Neural cell (in vitro differentiated cells): ENCODE measurements around the gene CCDC88C. TPM values are rescaled to one million over a fixed set of nuclear protein-coding genes. Genes with fewer than 3 reads are reported as not detected.

Experiments used
- H2AFZ ChIP-seq: fragments of 200-600, 300-800 bp; sonication (generic), shearing (Covaris generic); 2 replicates; pipeline ENCODE4 v1.6.0; 2014; ENCODE audit warnings: low read depth, mild to moderate bottlenecking, antibody characterized with exemption, low read length, moderate library complexity
- H3F3A ChIP-seq: fragments of 200-600 bp; shearing (Covaris generic); 2 replicates; pipeline ENCODE4 v1.6.1; 2016; ENCODE audit warnings: mild to moderate bottlenecking, moderate library complexity, mixed read lengths, antibody characterized with exemption, low read length; ENCODE audit not compliant: insufficient read depth, poor library complexity, severe bottlenecking
- H3K27ac ChIP-seq: fragments of 200-600, 300-800 bp; sonication (generic), shearing (Covaris generic); 2 replicates; pipeline ENCODE4 v1.5.1; 2014; ENCODE audit warnings: mild to moderate bottlenecking, low read length, moderate library complexity
- H3K27me3 ChIP-seq: fragments of 300-800, 200-600 bp; sonication (generic), shearing (Covaris generic); 2 replicates; pipeline ENCODE4 v1.6.0; 2014; ENCODE audit warnings: mild to moderate bottlenecking, low read depth, low read length, moderate library complexity; ENCODE audit not compliant: insufficient read depth
- H3K36me3 ChIP-seq: fragments of 300-800, 200-600 bp; sonication (generic), shearing (Covaris generic); 2 replicates; pipeline ENCODE4 v1.5.1; 2014; ENCODE audit warnings: mild to moderate bottlenecking, antibody characterized with exemption, low read length, moderate library complexity; ENCODE audit not compliant: insufficient read depth
- H3K4me2 ChIP-seq: fragments of 300-800, 200-600 bp; sonication (generic), shearing (Covaris generic); 2 replicates; pipeline ENCODE4 v1.6.0; 2014; ENCODE audit warnings: mild to moderate bottlenecking, low read length
- H3K4me3 ChIP-seq: fragments of 300-800, 200-600 bp; sonication (generic), shearing (Covaris generic); 2 replicates; pipeline ENCODE4 v1.5.1; 2014; ENCODE audit warnings: mild to moderate bottlenecking, low read length, moderate library complexity
- H3K79me2 ChIP-seq: fragments of 200-600 bp; shearing (Covaris generic); replicated peaks from 2 replicates; pipeline ENCODE4 v1.6.0; 2014; ENCODE audit warnings: mild to moderate bottlenecking, low read length, moderate library complexity; ENCODE audit not compliant: insufficient read depth
- H3K9ac ChIP-seq: fragments of 300-800, 200-600 bp; sonication (generic), shearing (Covaris generic); 2 replicates; pipeline ENCODE4 v1.6.1; 2016; ENCODE audit warnings: mild to moderate bottlenecking, low read length, mixed read lengths
- H3K9me2 ChIP-seq: fragments of 200-600 bp; shearing (Covaris generic); 2 replicates; pipeline ENCODE4 v1.6.1; 2016; ENCODE audit warnings: mild to moderate bottlenecking, low read length, mixed read lengths; ENCODE audit not compliant: insufficient read depth
- H3K9me3 ChIP-seq: fragments of 200-600, 300-800 bp; sonication (generic), shearing (Covaris generic); 2 replicates; pipeline ENCODE4 v1.6.1; 2016; ENCODE audit warnings: mild to moderate bottlenecking, mixed run types, low read length, moderate library complexity, mixed read lengths
- H4K20me1 ChIP-seq: fragments of 200-600 bp; shearing (Covaris generic); 2 replicates; pipeline ENCODE4 v1.6.1; 2016; ENCODE audit warnings: mild to moderate bottlenecking, mixed run types; ENCODE audit not compliant: insufficient read depth
- CTCF ChIP-seq: fragments of 450-650 bp; IDR thresholded peaks from 2 replicates; pipeline ENCODE4 v1.5.1; 2014; ENCODE audit warnings: antibody characterized with exemption, mild to moderate bottlenecking, moderate library complexity; ENCODE audit not compliant: poor library complexity, severe bottlenecking
- EP300 ChIP-seq: fragments of 450-650 bp; conservative IDR thresholded peaks from 2 replicates; pipeline ENCODE4 v1.6.1; 2014; ENCODE audit warnings: antibody characterized with exemption, mild to moderate bottlenecking, moderate library complexity; ENCODE audit not compliant: poor library complexity, severe bottlenecking
- EZH2 ChIP-seq: fragments of 200-600, 300-800 bp; shearing (Covaris generic), sonication (generic); IDR thresholded peaks from 2 replicates; pipeline ENCODE4 v1.6.1; 2014; ENCODE audit warnings: antibody characterized with exemption, low read length, borderline replicate concordance, mild to moderate bottlenecking; ENCODE audit not compliant: insufficient read depth, poor library complexity, severe bottlenecking
- MXI1 ChIP-seq: fragments of 450-650 bp; conservative IDR thresholded peaks from 2 replicates; pipeline ENCODE4 v1.6.1; 2014; ENCODE audit warnings: antibody characterized with exemption, mild to moderate bottlenecking; ENCODE audit not compliant: poor library complexity, severe bottlenecking
- POLR2AphosphoS5 ChIP-seq: IDR thresholded peaks from 2 replicates; pipeline ENCODE4 v1.6.1; 2012
- RAD21 ChIP-seq: fragments of 450-650 bp; conservative IDR thresholded peaks from 2 replicates; pipeline ENCODE4 v1.6.1; 2014; ENCODE audit warnings: antibody characterized with exemption, mild to moderate bottlenecking, moderate library complexity
- REST ChIP-seq: IDR thresholded peaks from 2 replicates; pipeline ENCODE4 v1.6.1; 2012; ENCODE audit warnings: borderline replicate concordance
- SMC3 ChIP-seq: fragments of 450-650 bp; conservative IDR thresholded peaks from 2 replicates; pipeline ENCODE4 v1.6.1; 2014; ENCODE audit warnings: antibody characterized with exemption, mild to moderate bottlenecking, moderate library complexity; ENCODE audit not compliant: poor library complexity
- TAF1 ChIP-seq: IDR thresholded peaks from 2 replicates; pipeline ENCODE4 v1.6.1; 2012; ENCODE audit warnings: low read depth
- polyA plus RNA-seq: library from polyadenylated mRNA; depleted of rRNA; stranded (reverse); fragments of >200 nt; gene quantifications from 2 replicates; pipeline ENCODE4 v1.2.3, GENCODE V29; 2014

Gene CCDC88C
- polyA plus RNA-seq, 1 donor from 2014 or later = 20.1 TPM

GRCh38 chr14:91270188-91270587 lies 147.4 kb downstream of the CCDC88C start:
- H4K20me1 ChIP-seq = no peaks in the 10 kb centered on the region
- no peak overlapping the region for H3K9ac ChIP-seq
- no peak for TF ChIP-seq SMC3
- no peak for TF ChIP-seq TAF1
- no peak for TF ChIP-seq POLR2AphosphoS5
- H3K9me3 ChIP-seq = no peaks in the 10 kb centered on the region
- H2AFZ ChIP-seq = no peak overlapping the region
- H3K27ac ChIP-seq = no peak overlapping the region
- no peaks in the 10 kb centered on the region for H3K79me2 ChIP-seq
- peaks cover under 1% of the 10 kb centered on the region for H3K27me3 ChIP-seq
- H3F3A ChIP-seq = no peaks in the 10 kb centered on the region
- no peak overlapping the region for H3K4me3 ChIP-seq
- no peaks in the 10 kb centered on the region for H3K36me3 ChIP-seq
- H3K9me2 ChIP-seq = no peaks in the 10 kb centered on the region
- no peak overlapping the region for H3K4me2 ChIP-seq

GRCh38 chr14:91269076-91269991 lies 148.3 kb downstream of the CCDC88C start:
- H3K9ac ChIP-seq = no peak overlapping the region
- TF ChIP-seq REST (no peak), EZH2 (no peak), POLR2AphosphoS5 (no peak), RAD21 (no peak), MXI1 (no peak), SMC3 (no peak), TAF1 (no peak), EP300 (no peak), CTCF (no peak)
- H3K27me3 ChIP-seq = peaks cover 7% of the 10 kb centered on the region
- no peaks in the 10 kb centered on the region for H4K20me1 ChIP-seq
- H3K4me2 ChIP-seq = no peak overlapping the region
- no peak overlapping the region for H3K4me3 ChIP-seq
- H3K9me3 ChIP-seq = no peaks in the 10 kb centered on the region
- no peaks in the 10 kb centered on the region for H3K9me2 ChIP-seq
- H3F3A ChIP-seq = no peaks in the 10 kb centered on the region
- H2AFZ ChIP-seq = no peak overlapping the region
- H3K79me2 ChIP-seq = no peaks in the 10 kb centered on the region
- H3K27ac ChIP-seq = no peak overlapping the region
- no peaks in the 10 kb centered on the region for H3K36me3 ChIP-seq
